SK-N-SH treated with all-trans-retinoic acid at 6 μM for 48 hours (cell line): Measurements from ENCODE around the gene GNA15.

Source experiments
- ATAC-seq: fragments of 200-7000 bp; cut with Tn5 transposase; 3 replicates; pipeline ENCODE4 v1.9.1; 2020; ENCODE audit warnings: mild to moderate bottlenecking, moderate library complexity
- ARNTL ChIP-seq: fragments of 450-650 bp; formaldehyde crosslinking; IDR thresholded peaks from 2 replicates; pipeline ENCODE4 v1.5.0; 2020; ENCODE audit warnings: low read depth, mild to moderate bottlenecking, moderate library complexity, borderline replicate concordance
- BACH2 ChIP-seq: fragments of 250-450 bp; sonication (Bioruptor Pico); IDR thresholded peaks from 2 replicates; pipeline ENCODE4 v1.9.0; 2021; ENCODE audit warnings: mild to moderate bottlenecking, borderline replicate concordance
- CSDC2 ChIP-seq: fragments of 250-450 bp; sonication (Bioruptor Pico); IDR thresholded peaks from 2 replicates; pipeline ENCODE4 v1.5.0; 2020; ENCODE audit warnings: mild to moderate bottlenecking, moderate library complexity
- CSRNP3 ChIP-seq: fragments of 250-450 bp; sonication (Bioruptor Pico); IDR thresholded peaks from 2 replicates; pipeline ENCODE4 v1.5.1; 2021; ENCODE audit warnings: mild to moderate bottlenecking, moderate library complexity
- ESRRG ChIP-seq: fragments of 250-450 bp; sonication (Bioruptor Pico); IDR thresholded peaks from 2 replicates; pipeline ENCODE4 v1.6.1; 2021; ENCODE audit warnings: mild to moderate bottlenecking
- ISL1 ChIP-seq: fragments of 250-450 bp; sonication (Bioruptor Pico); IDR thresholded peaks from 2 replicates; pipeline ENCODE4 v2.1.2; 2022; ENCODE audit warnings: mild to moderate bottlenecking, moderate library complexity
- OSR1 ChIP-seq: fragments of 250-450 bp; sonication (Bioruptor Pico); IDR thresholded peaks from 2 replicates; pipeline ENCODE4 v1.8.0; 2022; ENCODE audit warnings: moderate library complexity, mild to moderate bottlenecking, inconsistent platforms
- PATZ1 ChIP-seq: fragments of 250-450 bp; sonication (Bioruptor Pico); IDR thresholded peaks from 2 replicates; pipeline ENCODE4 v1.8.0; 2020; ENCODE audit warnings: mild to moderate bottlenecking, moderate library complexity, borderline replicate concordance
- PPARA ChIP-seq: fragments of 250-450 bp; sonication (Bioruptor Pico); IDR thresholded peaks from 2 replicates; pipeline ENCODE4 v1.5.0; 2020; ENCODE audit warnings: mild to moderate bottlenecking, borderline replicate concordance
- RARB ChIP-seq: fragments of 250-450 bp; sonication (Bioruptor Pico); IDR thresholded peaks from 2 replicates; pipeline ENCODE4 v1.8.0; 2021; ENCODE audit warnings: mild to moderate bottlenecking, moderate library complexity
- SNAI2 ChIP-seq: fragments of 250-450 bp; sonication (Bioruptor Pico); IDR thresholded peaks from 2 replicates; pipeline ENCODE4 v1.5.0; 2020; ENCODE audit warnings: mild to moderate bottlenecking, moderate library complexity
- TCF4 ChIP-seq: fragments of 250-450 bp; sonication (Bioruptor Pico); IDR thresholded peaks from 2 replicates; pipeline ENCODE4 v1.8.0; 2021; ENCODE audit warnings: mild to moderate bottlenecking, moderate library complexity, borderline replicate concordance
- TOX ChIP-seq: fragments of 250-450 bp; sonication (Bioruptor Pico); IDR thresholded peaks from 2 replicates; pipeline ENCODE4 v1.8.0; 2021; ENCODE audit warnings: mild to moderate bottlenecking, moderate library complexity, borderline replicate concordance
- TSHZ2 ChIP-seq: fragments of 250-450 bp; sonication (Bioruptor Pico); IDR thresholded peaks from 2 replicates; pipeline ENCODE4 v1.5.0; 2020; ENCODE audit warnings: mild to moderate bottlenecking, moderate library complexity
- ZC3H10 ChIP-seq: fragments of 250-450 bp; sonication (Bioruptor Pico); IDR thresholded peaks from 2 replicates; pipeline ENCODE4 v1.5.1; 2021; ENCODE audit warnings: mild to moderate bottlenecking, moderate library complexity
- ZFP30 ChIP-seq: fragments of 450-650 bp; formaldehyde crosslinking; IDR thresholded peaks from 2 replicates; pipeline ENCODE4 v1.5.0; 2022; ENCODE audit warnings: mild to moderate bottlenecking, moderate library complexity
- ZNF565 ChIP-seq: fragments of 450-650 bp; formaldehyde crosslinking; conservative IDR thresholded peaks from 2 replicates; pipeline ENCODE4 v1.5.0; 2020; ENCODE audit warnings: low read depth, mild to moderate bottlenecking, moderate library complexity
- ZNF8 ChIP-seq: fragments of 450-650 bp; formaldehyde crosslinking; IDR thresholded peaks from 2 replicates; pipeline ENCODE4 v1.5.0; 2020; ENCODE audit warnings: mild to moderate bottlenecking, moderate library complexity
- TF ChIP-seq, protein P1 (sequence below): fragments of 250-450 bp; sonication (Bioruptor Pico); IDR thresholded peaks from 2 replicates; pipeline ENCODE4 v1.8.0; 2021; ENCODE audit warnings: low read depth, mild to moderate bottlenecking, moderate library complexity, borderline replicate concordance

Gene GNA15

DNA sequence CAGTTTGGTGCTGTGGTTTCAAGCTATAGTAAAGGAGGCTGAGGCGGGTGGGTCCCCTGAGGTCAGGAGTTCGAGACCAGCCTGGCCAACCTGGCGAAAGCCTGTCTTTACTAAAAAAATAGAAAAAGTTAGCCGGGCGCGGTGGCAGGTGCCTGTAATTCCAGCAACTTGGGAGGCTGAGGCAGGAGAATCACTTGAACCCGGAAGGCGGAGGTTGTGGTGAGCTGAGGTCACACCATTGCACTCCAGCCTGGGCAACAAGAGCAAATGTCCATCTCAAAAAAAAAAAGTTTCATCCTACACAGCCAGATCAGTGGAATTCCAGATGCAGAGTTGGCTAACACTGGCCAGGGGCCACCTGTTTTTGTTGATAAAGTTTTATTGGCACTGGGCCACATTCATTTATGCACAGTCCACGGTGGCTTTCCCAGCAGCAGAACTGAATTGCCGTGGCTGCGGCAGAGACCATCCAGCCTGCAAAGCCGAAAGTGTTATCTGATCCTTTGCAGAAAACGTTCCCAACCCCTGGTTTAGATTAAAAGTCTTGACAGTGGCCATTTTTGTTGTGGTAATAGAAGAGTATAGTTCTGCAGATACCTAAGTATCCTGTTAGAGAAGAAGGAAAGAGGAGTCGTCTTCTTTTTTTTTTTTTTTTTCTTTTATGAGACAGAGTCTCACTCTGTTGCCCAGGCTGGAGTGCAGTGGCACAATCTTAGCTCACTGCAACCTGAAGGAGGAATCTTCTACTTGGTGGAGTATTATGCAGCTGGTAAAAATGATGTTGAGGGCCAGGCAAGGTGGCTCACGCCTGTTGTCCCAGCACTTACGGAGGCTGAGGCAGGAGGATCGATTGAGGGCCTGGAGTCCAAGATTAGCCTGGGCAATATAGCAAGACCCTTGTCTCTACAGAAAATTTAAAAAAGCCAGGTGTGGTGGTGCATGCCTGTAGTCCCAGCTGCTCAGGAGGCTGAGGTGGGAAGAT is 58.6 kb downstream of the GNA15 start:
- ATAC-seq = no peak
- TF ChIP-seq ESRRG (CRISPR knock-in tag) (no peak), SNAI2 (CRISPR knock-in tag) (no peak), ARNTL (no peak), TOX (no peak), PPARA (CRISPR knock-in tag) (no peak), TSHZ2 (CRISPR knock-in tag) (no peak), BACH2 (no peak), ZNF565 (CRISPR knock-in tag) (no peak), ZFP30 (no peak), ZC3H10 (CRISPR knock-in tag) (no peak), RARB (CRISPR knock-in tag) (no peak)

DNA sequence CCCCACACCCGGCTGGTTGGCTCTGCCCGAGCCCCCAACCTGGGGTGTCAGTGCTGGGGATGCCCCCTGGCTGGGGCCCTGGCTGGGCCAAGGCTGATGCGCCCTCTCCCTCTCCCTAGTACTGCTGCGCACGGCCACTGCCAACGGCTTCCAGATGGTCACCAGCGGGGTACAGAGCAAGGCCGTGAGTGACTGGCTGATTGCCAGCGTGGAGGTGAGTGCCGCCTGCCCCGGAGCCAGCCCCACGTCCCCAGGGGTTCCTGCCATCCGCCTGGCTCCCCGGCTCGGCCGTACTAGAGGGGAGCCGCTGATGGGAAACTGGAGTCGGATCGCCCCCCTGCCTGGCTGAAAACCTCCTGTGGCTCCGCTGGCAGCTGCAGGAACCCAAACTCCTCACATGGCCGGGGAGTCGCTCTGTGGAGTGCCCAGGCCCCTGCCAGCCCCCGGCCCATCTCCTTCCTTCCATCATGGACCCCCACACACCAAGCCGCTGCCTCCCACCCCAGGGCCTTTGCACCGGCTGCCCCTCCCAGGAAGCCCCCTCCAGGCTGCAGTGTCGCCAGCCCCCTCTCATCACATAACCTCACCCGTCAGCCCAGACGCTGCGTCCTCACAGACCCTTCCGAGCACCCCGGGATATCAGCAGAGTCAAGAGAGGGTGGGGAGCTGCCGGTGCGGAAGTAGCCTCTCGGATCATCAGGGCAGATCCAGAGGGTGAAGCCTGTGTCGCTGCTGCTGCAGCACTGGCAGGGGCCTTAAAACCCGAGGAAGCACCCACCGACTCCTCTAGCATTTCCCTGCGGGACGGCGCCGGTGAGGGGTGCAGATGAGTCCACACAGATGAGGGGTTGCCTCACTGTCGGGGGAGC is 60.5 kb downstream of the GNA15 start:
- no peak for ATAC-seq
- no peak for TF ChIP-seq PPARA (CRISPR knock-in tag)
- no peak for TF ChIP-seq PATZ1
- TF ChIP-seq ZC3H10 (CRISPR knock-in tag) = no peak
- TF ChIP-seq ESRRG (CRISPR knock-in tag) = no peak
- no peak for TF ChIP-seq TSHZ2 (CRISPR knock-in tag)
- TF ChIP-seq TCF4 (CRISPR knock-in tag) = no peak
- TF ChIP-seq ISL1 = no peak
- TF ChIP-seq CSDC2 (CRISPR knock-in tag) = no peak
- no peak for TF ChIP-seq OSR1 (CRISPR knock-in tag)
- no peak for TF ChIP-seq ZFP30
- no peak for TF ChIP-seq CSRNP3
- TF ChIP-seq ZNF8 = no peak
- TF ChIP-seq, protein P1, sequence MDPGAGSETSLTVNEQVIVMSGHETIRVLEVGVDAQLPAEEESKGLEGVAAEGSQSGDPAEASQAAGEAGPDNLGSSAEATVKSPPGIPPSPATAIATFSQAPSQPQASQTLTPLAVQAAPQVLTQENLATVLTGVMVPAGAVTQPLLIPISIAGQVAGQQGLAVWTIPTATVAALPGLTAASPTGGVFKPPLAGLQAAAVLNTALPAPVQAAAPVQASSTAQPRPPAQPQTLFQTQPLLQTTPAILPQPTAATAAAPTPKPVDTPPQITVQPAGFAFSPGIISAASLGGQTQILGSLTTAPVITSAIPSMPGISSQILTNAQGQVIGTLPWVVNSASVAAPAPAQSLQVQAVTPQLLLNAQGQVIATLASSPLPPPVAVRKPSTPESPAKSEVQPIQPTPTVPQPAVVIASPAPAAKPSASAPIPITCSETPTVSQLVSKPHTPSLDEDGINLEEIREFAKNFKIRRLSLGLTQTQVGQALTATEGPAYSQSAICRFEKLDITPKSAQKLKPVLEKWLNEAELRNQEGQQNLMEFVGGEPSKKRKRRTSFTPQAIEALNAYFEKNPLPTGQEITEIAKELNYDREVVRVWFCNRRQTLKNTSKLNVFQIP (CRISPR knock-in tag) = no peak
